C4-2B (cell line): ENCODE data around the gene L3MBTL4.

Experiments used
- ZFX ChIP-seq: fragments of 450-650 bp; IDR thresholded peaks from 2 replicates; pipeline ENCODE4 v1.6.1; 2017
- TF ChIP-seq, protein P1 (sequence below): fragments of 450-650 bp; conservative IDR thresholded peaks from 2 replicates; pipeline ENCODE4 v1.5.1; 2017; ENCODE audit warnings: mild to moderate bottlenecking

DNA sequence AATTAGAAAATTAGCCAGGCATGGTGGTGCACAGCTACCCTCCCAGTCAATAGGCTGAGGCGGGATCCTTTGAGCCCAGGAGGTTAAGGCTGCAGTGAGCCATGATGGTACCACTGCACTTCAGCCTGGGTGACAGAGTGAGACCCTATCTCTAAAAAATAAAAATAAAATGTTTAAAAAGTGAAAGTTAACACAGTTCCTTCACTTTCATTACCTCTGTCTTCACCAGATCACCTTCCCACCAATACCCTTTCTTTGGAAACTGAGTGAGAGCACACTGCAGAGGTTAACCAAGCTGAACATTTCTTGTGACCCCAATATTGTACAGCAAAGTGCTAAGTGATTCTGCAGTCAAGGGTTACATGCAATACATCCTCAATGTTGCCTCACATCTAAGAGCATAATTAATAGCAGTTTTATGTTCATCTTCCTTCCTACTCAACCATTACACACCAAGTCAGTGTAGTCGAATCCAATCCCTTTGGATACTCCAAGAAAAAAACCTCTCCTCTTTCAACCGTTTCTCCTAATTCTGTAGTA lies 1.7 kb downstream of the L3MBTL4 start:
- no peak for TF ChIP-seq ZFX
- TF ChIP-seq, protein P1, sequence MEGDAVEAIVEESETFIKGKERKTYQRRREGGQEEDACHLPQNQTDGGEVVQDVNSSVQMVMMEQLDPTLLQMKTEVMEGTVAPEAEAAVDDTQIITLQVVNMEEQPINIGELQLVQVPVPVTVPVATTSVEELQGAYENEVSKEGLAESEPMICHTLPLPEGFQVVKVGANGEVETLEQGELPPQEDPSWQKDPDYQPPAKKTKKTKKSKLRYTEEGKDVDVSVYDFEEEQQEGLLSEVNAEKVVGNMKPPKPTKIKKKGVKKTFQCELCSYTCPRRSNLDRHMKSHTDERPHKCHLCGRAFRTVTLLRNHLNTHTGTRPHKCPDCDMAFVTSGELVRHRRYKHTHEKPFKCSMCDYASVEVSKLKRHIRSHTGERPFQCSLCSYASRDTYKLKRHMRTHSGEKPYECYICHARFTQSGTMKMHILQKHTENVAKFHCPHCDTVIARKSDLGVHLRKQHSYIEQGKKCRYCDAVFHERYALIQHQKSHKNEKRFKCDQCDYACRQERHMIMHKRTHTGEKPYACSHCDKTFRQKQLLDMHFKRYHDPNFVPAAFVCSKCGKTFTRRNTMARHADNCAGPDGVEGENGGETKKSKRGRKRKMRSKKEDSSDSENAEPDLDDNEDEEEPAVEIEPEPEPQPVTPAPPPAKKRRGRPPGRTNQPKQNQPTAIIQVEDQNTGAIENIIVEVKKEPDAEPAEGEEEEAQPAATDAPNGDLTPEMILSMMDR = no peak
